H1 (cell line): ENCODE results near the gene ZMYND10. TPM values are rescaled to one million over a fixed set of nuclear protein-coding genes. Genes with fewer than 3 reads are reported as not detected.
A peak's percentile ranks its signal among the peaks of the same experiment; 100 is the strongest.

Experiments used
- CTCF ChIA-PET: fragments of 300-600 bp; sonication (Branson Sonifier 250); formaldehyde crosslinking; loops from one replicate; lab custom pipeline; 2021; ENCODE audit not compliant: partially characterized antibody; lab: Charles Lee
- POLR2A ChIA-PET: fragments of 300-600 bp; sonication (Branson Sonifier 250); formaldehyde crosslinking; loops from one replicate; lab custom pipeline; 2021; ENCODE audit warnings: inconsistent platforms; ENCODE audit not compliant: partially characterized antibody; lab: Charles Lee
- DNase-seq, 2 experiments: peaks; one replicate each; pipeline versions ENCODE4 v3.0.0 to v3.0.0-alpha.2; 2010 to 2022; ENCODE audit warnings: low spot score in 2 of 2, low read depth in 1 of 2, mixed read lengths in 1 of 2
- FAIRE-seq: peaks from 2 replicates; lab custom pipeline; 2011; peaks lifted over from hg19 to GRCh38; lab: Jason Lieb, UNC
- H2AFZ ChIP-seq: 2 replicates; pipeline ENCODE4 v1.8.1; 2012; ENCODE audit warnings: low read length, inconsistent platforms
- H2AK5ac ChIP-seq: 2 replicates; pipeline ENCODE4 v1.6.1; 2013; ENCODE audit warnings: low read depth, low read length
- H2BK120ac ChIP-seq: replicated peaks from 2 replicates; pipeline ENCODE3; 2013; ENCODE audit warnings: low read depth, low read length, inconsistent platforms
- H2BK12ac ChIP-seq: 2 replicates; pipeline ENCODE4 v1.6.1; 2013; ENCODE audit warnings: low read depth, low read length
- H2BK15ac ChIP-seq: 2 replicates; pipeline ENCODE4 v1.6.1; 2013; ENCODE audit warnings: low read length
- H2BK20ac ChIP-seq: 2 replicates; pipeline ENCODE4 v1.6.1; 2013; ENCODE audit warnings: low read length
- H2BK5ac ChIP-seq: 2 replicates; pipeline ENCODE4 v1.6.1; 2013; ENCODE audit warnings: low read depth, low read length
- H3K14ac ChIP-seq: 2 replicates; pipeline ENCODE4 v1.6.1; 2013; ENCODE audit warnings: inconsistent platforms; ENCODE audit not compliant: insufficient read length
- H3K18ac ChIP-seq: 2 replicates; pipeline ENCODE4 v1.6.1; 2013; ENCODE audit warnings: low read length; ENCODE audit errors: extremely low read depth
- H3K23ac ChIP-seq: 2 replicates; pipeline ENCODE4 v1.6.1; 2013; ENCODE audit warnings: inconsistent platforms; ENCODE audit not compliant: insufficient read length
- H3K23me2 ChIP-seq: 2 replicates; pipeline ENCODE4 v1.6.1; 2013; ENCODE audit warnings: low read depth, low read length
- H3K27ac ChIP-seq: 2 replicates; pipeline ENCODE4 v1.6.1; 2011; ENCODE audit warnings: low read depth, low read length, inconsistent platforms
- H3K27me3 ChIP-seq, 4 experiments: replicated peaks in 1 of 4; 1 replicate in 1 of 4; 2 replicates in 3 of 4; pipeline versions ENCODE4 v1.6.1 to v1.8.1; 2011 to 2013; ENCODE audit warnings: low read length in 3 of 4, mild to moderate bottlenecking in 3 of 4, inconsistent platforms in 2 of 4, mixed read lengths in 2 of 4, moderate library complexity in 1 of 4; ENCODE audit not compliant: control insufficient read depth in 3 of 4, insufficient read depth in 3 of 4; ENCODE audit errors: extremely low read depth in 1 of 4
- H3K36me3 ChIP-seq, 4 experiments: 2 replicates each; pipeline versions ENCODE4 v1.6.1 to v1.8.1; 2011 to 2013; ENCODE audit warnings: mild to moderate bottlenecking in 4 of 4, low read length in 3 of 4, moderate library complexity in 2 of 4, control low read depth in 1 of 4, inconsistent platforms in 1 of 4; ENCODE audit not compliant: insufficient read depth in 4 of 4, control insufficient read depth in 2 of 4
- H3K4ac ChIP-seq: replicated peaks from 2 replicates; pipeline ENCODE3; 2013; ENCODE audit warnings: low read length, low read depth, mixed read lengths, inconsistent platforms; ENCODE audit not compliant: insufficient read length
- H3K4me1 ChIP-seq, 4 experiments: replicated peaks in 1 of 4; 1 replicate in 1 of 4; 2 replicates in 3 of 4; pipeline versions ENCODE4 v1.6.1 to v1.8.1; 2011 to 2013; ENCODE audit warnings: low read length in 3 of 4, inconsistent platforms in 2 of 4, mixed read lengths in 1 of 4; ENCODE audit not compliant: insufficient read depth in 4 of 4, control insufficient read depth in 3 of 4
- H3K4me2 ChIP-seq, 2 experiments: 2 replicates each; pipeline versions ENCODE4 v1.6.1 to v1.8.1; 2011 to 2013; ENCODE audit warnings: low read depth in 2 of 2, low read length in 2 of 2, control low read depth in 1 of 2, inconsistent platforms in 1 of 2, mild to moderate bottlenecking in 1 of 2; ENCODE audit not compliant: insufficient read depth in 1 of 2
- H3K4me3 ChIP-seq, 4 experiments: fragments of 200-600, 300-600 bp in 1 of 4; sonication (generic), shearing (Covaris generic), sonication (Bioruptor Twin) in 1 of 4; 2 replicates each; pipeline versions ENCODE4 v1.5.1 to v1.8.1; 2011 to 2016; ENCODE audit warnings: low read length in 4 of 4, low read depth in 3 of 4, control low read depth in 2 of 4, inconsistent platforms in 2 of 4, mild to moderate bottlenecking in 2 of 4, mixed read lengths in 1 of 4, moderate library complexity in 1 of 4; ENCODE audit not compliant: insufficient read depth in 2 of 4; ENCODE audit errors: extremely low read depth in 1 of 4
- H3K56ac ChIP-seq: replicated peaks from 2 replicates; pipeline ENCODE3; 2013; ENCODE audit warnings: low read depth, mild to moderate bottlenecking, mixed read lengths, low read length, inconsistent platforms; ENCODE audit not compliant: insufficient read length
- H3K79me1 ChIP-seq: 2 replicates; pipeline ENCODE4 v1.6.1; 2013; ENCODE audit warnings: low read depth, low read length, control low read depth
- H3K79me2 ChIP-seq, 2 experiments: 2 replicates each; pipeline versions ENCODE4 v1.6.1 to v1.8.1; 2012 to 2013; ENCODE audit warnings: low read length in 2 of 2, mild to moderate bottlenecking in 2 of 2, inconsistent platforms in 1 of 2; ENCODE audit not compliant: insufficient read depth in 2 of 2, control insufficient read depth in 1 of 2
- H3K9ac ChIP-seq, 4 experiments: replicated peaks in 1 of 4; 1 replicate in 1 of 4; 2 replicates in 3 of 4; pipeline versions ENCODE4 v1.6.1 to v1.8.1; 2011 to 2013; ENCODE audit warnings: low read depth in 3 of 4, low read length in 3 of 4, control low read depth in 2 of 4, mild to moderate bottlenecking in 2 of 4, moderate library complexity in 2 of 4, inconsistent platforms in 1 of 4; ENCODE audit errors: extremely low read depth in 1 of 4
- H3K9me3 ChIP-seq, 2 experiments: 2 replicates each; pipeline versions ENCODE4 v1.6.1 to v1.8.1; 2012 to 2013; ENCODE audit warnings: mild to moderate bottlenecking in 2 of 2, moderate library complexity in 2 of 2, control low read depth in 1 of 2, inconsistent platforms in 1 of 2, low read depth in 1 of 2, low read length in 1 of 2, mixed read lengths in 1 of 2; ENCODE audit not compliant: insufficient read depth in 2 of 2
- H4K20me1 ChIP-seq, 2 experiments: replicated peaks in 1 of 2; 2 replicates each; pipeline versions ENCODE3 to v1.8.1; 2011 to 2013; ENCODE audit warnings: inconsistent platforms in 2 of 2, low read length in 2 of 2, mild to moderate bottlenecking in 1 of 2; ENCODE audit not compliant: insufficient read depth in 2 of 2, control insufficient read depth in 1 of 2
- H4K5ac ChIP-seq: 2 replicates; pipeline ENCODE4 v1.6.1; 2013; ENCODE audit warnings: low read length, low read depth, mixed read lengths, inconsistent platforms; ENCODE audit not compliant: insufficient read length
- H4K8ac ChIP-seq: 2 replicates; pipeline ENCODE4 v1.8.0; 2013; ENCODE audit warnings: mild to moderate bottlenecking, moderate library complexity, low read length, inconsistent platforms; ENCODE audit not compliant: insufficient read depth; ENCODE audit errors: extremely low read depth
- H4K91ac ChIP-seq: replicated peaks from 2 replicates; pipeline ENCODE3; 2013; ENCODE audit warnings: low read length, mixed read lengths, inconsistent platforms; ENCODE audit not compliant: insufficient read length
- CEBPB ChIP-seq: IDR thresholded peaks from 2 replicates; pipeline ENCODE4 v1.6.1; 2012; ENCODE audit warnings: low read depth, low read length
- FOSL1 ChIP-seq: IDR thresholded peaks from 2 replicates; pipeline ENCODE4 v1.6.1; 2011; ENCODE audit warnings: mild to moderate bottlenecking, low read depth, low read length, moderate library complexity; ENCODE audit not compliant: insufficient read depth
- KDM1A ChIP-seq: fragments of 200-600, 300-600 bp; sonication (generic); IDR thresholded peaks from 2 replicates; pipeline ENCODE4 v1.7.1; 2016; ENCODE audit warnings: mild to moderate bottlenecking, low read length, borderline replicate concordance
- RNF2 ChIP-seq: fragments of 200-900, 300-1000 bp; sonication (generic); IDR thresholded peaks from 2 replicates; pipeline ENCODE4 v1.7.1; 2016; ENCODE audit warnings: borderline replicate concordance, low read depth, mild to moderate bottlenecking, antibody characterized with exemption, low read length; ENCODE audit not compliant: poor library complexity, severe bottlenecking; ENCODE audit errors: missing control alignments
- SAP30 ChIP-seq: fragments of 300-600 bp; sonication (generic); IDR thresholded peaks from 2 replicates; pipeline ENCODE4 v1.7.1; 2012; ENCODE audit warnings: low read length, moderate library complexity, mild to moderate bottlenecking, inconsistent platforms; ENCODE audit not compliant: insufficient read depth, insufficient replicate concordance
- SP2 ChIP-seq: IDR thresholded peaks from 2 replicates; pipeline ENCODE4 v1.6.1; 2012; ENCODE audit warnings: mild to moderate bottlenecking, low read length, inconsistent platforms
- TAF7 ChIP-seq: optimal IDR thresholded peaks from 2 replicates; pipeline ENCODE3; 2011; ENCODE audit warnings: low read depth, mild to moderate bottlenecking, inconsistent platforms, low read length, moderate library complexity, borderline replicate concordance
- TBP ChIP-seq: IDR thresholded peaks from 2 replicates; pipeline ENCODE4 v1.6.1; 2011; ENCODE audit warnings: low read depth, low read length, improper control_type of control experiment
- USF2 ChIP-seq: IDR thresholded peaks from 2 replicates; pipeline ENCODE4 v1.6.1; 2011; ENCODE audit warnings: low read length, improper control_type of control experiment
- WGBS, 2 experiments: shearing (Covaris generic) in 1 of 2; methylation state at CpG; one replicate each; pipeline versions ENCODE4 v1.1.6 to v1.1.7; 2013 to 2015; ENCODE audit warnings: low lambda C conversion rate in 2 of 2, mixed read lengths in 2 of 2, inconsistent platforms in 1 of 2, low coverage in 1 of 2, missing lambda C conversion rate in 1 of 2; ENCODE audit not compliant: insufficient replicate concordance in 2 of 2, insufficient coverage in 1 of 2, insufficient read length in 1 of 2; ENCODE audit errors: extremely low coverage in 1 of 2, missing lambda C conversion rate in 1 of 2; 5-methylcytosine and 5-hydroxymethylcytosine counted together
- polyA plus RNA-seq, 7 experiments: library from polyadenylated mRNA; depleted of rRNA in 3 of 7; stranded (reverse) in 5 of 7; unstranded in 2 of 7; fragments of >200 nt in 5 of 7; fragments of 200-250 nt in 2 of 7; gene quantifications; 1 replicate in 5 of 7; 2 replicates in 1 of 7; 4 replicates in 1 of 7; pipeline versions ENCODE4 v1.2.1 to v1.2.3, GENCODE V29; 2011 to 2013; ENCODE audit warnings: missing spikeins in 2 of 7, mixed read lengths in 2 of 7
- total RNA-seq: library from RNA; stranded (reverse); fragmentation: NEBNext Ultra II Directional; extraction: Animal tissue kit (Norgen Biotek cat#: 25700); gene quantifications from 2 replicates; pipeline ENCODE4 v1.2.1, GENCODE V29; 2021

The ZMYND10 gene
- total and polyA plus RNA-seq, 2 of the 8 experiments (the other 6 are each of a cell fraction or from before 2014, with no cell fraction given): 0.56 to 0.79 TPM

GRCh38 chr3:50298836-50299637 is 46.5 kb downstream of the ZMYND10 start, which contains the start of the genes HYAL3 and NAA80:
Gene HYAL3, minus strand, starts transcription at chr3:50299405. Its CDS starts 3,803 bp downstream, at chr3:50295602.
Gene NAA80, minus strand, starts transcription at chr3:50299405. Its CDS starts 1,942 bp downstream, at chr3:50297463.
- DNase-seq: peak; percentile 99
- no peak within 1 kb of the TSS for H2BK20ac ChIP-seq
- H2AFZ ChIP-seq: peak within 1 kb of the TSS; percentile 93
- peak within 1 kb of the TSS; percentile 67 to 92 for H3K4me2 ChIP-seq
- peak within 1 kb of the TSS; percentile 61 for H3K27ac ChIP-seq
- 6% methylated on average over 31 of the region's 61 CpGs; no CpG with 5 or more reads in 1 of the 2 experiments for WGBS, 2 experiments
- H3K4me1 ChIP-seq: peaks cover 0 to 26% (median 12%) of the 10 kb centered on the region in 4 experiments; a peak in 6 of 7 replicates
- H2BK15ac ChIP-seq: peak within 1 kb of the TSS; percentile 98; the same call in 1 of the 2 replicates
- no peak within 1 kb of the TSS for H3K14ac ChIP-seq
- peak within 1 kb of the TSS; percentile 70 to 89 (median 80) for H3K4me3 ChIP-seq
- peak within 1 kb of the TSS; percentile 68; the same call in 1 of the 2 replicates for H2BK12ac ChIP-seq
- peaks cover 5% of the 10 kb centered on the region; the same call in 1 of the 2 replicates for H3K23me2 ChIP-seq
- H3K9me3 ChIP-seq: no peaks in the 10 kb centered on the region
- peak within 1 kb of the TSS; percentile 78 for H4K8ac ChIP-seq
- H3K79me1 ChIP-seq: no peaks in the 10 kb centered on the region
- peak within 1 kb of the TSS; percentile 80 for H4K5ac ChIP-seq
- peak within 1 kb of the TSS; percentile 26 for H2BK120ac ChIP-seq
- H3K4ac ChIP-seq: peak within 1 kb of the TSS; percentile 91
- peak within 1 kb of the TSS; percentile 88 for H3K18ac ChIP-seq
- H3K23ac ChIP-seq: no peak within 1 kb of the TSS
- H3K56ac ChIP-seq: peak within 1 kb of the TSS; percentile 67
- no peaks in the 10 kb centered on the region for H3K36me3 ChIP-seq
- H2BK5ac ChIP-seq: peak within 1 kb of the TSS; percentile 90
- FAIRE-seq: peak; percentile 71
- ChIA-PET CTCF (interaction anchor here (1.0 to 1.8 kb wide), 17 partner anchors 16 to 1090 kb away, joined by 3 to 7 read pairs (median 3); partner anchors contain the start of genes LSMEM2 and TUSC2), POLR2A (interaction anchor here (0.8 to 11.3 kb wide), 10 partner anchors 10 to 61 kb away, joined by 3 to 149 read pairs (median 3); partner anchors contain the start of genes HYAL2 and SEMA3B)
- no peak within 1 kb of the TSS for H2AK5ac ChIP-seq
- H3K9ac ChIP-seq: peak within 1 kb of the TSS in 3 of 4 experiments; percentile 55 to 68 (median 63); a peak in 6 of 7 replicates
- no peaks in the 10 kb centered on the region; a peak in 1 of 7 replicates for H3K27me3 ChIP-seq
- no peaks in the 10 kb centered on the region for H3K79me2 ChIP-seq
- peak within 1 kb of the TSS; percentile 90 for H4K91ac ChIP-seq
- H4K20me1 ChIP-seq: peaks cover 0 to 2% of the 10 kb centered on the region in 2 experiments
- TF ChIP-seq USF2 (no peak), TBP (peak; percentile 7; the same call in 1 of the 2 replicates), SP2 (no peak), TAF7 (no peak), CEBPB (peak; percentile 13; the same call in 1 of the 2 replicates), KDM1A (peak; percentile 60; the same call in 1 of the 2 replicates), SAP30 (no peak), FOSL1 (no peak), RNF2 (no peak)
